ENCODE results near the gene DPPA2. TPM values are rescaled to one million over a fixed set of nuclear protein-coding genes. Genes with fewer than 3 reads are reported as not detected.

The DPPA2 gene
- total RNA-seq, 1 experiment from 2014 or later: not detected

DNA sequence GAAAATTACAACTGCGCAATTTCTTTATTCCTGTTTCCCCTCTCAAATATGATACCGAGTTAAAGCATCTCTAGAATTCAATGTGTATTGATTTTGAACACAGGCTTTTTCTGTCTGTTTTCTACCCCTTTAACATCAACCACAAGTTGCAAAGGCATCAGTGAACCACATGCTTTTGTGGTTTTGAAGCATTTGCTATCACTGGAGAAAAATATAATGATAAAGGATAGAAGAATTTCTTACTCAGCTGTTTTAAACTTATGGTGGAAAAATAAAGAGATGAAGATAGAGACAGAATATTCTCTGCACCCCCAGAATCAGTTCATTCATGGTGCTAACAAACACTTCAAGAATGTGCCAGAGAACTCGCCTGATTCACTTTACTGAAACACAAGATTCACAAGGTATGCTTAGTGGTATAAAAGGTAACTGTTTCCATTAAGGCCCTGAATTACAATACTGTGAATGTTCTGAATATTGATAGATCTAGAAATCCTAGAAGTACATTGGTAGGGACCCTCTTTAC, 30.5 kb upstream of the DPPA2 start:
- ChIA-PET CTCF (no interaction called here), POLR2A (no interaction called here)
- H3K4me3 ChIP-seq (ENCODE audit: low read depth in 2 of 2, low read length in 2 of 2): no peak overlapping the region
- in situ Hi-C loops (cut with HindIII; ENCODE audit: low pct_unique_long_range_greater_than_20kb, low sequenced_read_pairs): no loop called here
- no peak overlapping the region for H3K27ac ChIP-seq (ENCODE audit: low read length)
- TF ChIP-seq POLR2AphosphoS5 (IDR thresholded peaks at IDR 0.05; ENCODE audit: low read depth, low read length): no peak
- TF ChIP-seq, protein P1, sequence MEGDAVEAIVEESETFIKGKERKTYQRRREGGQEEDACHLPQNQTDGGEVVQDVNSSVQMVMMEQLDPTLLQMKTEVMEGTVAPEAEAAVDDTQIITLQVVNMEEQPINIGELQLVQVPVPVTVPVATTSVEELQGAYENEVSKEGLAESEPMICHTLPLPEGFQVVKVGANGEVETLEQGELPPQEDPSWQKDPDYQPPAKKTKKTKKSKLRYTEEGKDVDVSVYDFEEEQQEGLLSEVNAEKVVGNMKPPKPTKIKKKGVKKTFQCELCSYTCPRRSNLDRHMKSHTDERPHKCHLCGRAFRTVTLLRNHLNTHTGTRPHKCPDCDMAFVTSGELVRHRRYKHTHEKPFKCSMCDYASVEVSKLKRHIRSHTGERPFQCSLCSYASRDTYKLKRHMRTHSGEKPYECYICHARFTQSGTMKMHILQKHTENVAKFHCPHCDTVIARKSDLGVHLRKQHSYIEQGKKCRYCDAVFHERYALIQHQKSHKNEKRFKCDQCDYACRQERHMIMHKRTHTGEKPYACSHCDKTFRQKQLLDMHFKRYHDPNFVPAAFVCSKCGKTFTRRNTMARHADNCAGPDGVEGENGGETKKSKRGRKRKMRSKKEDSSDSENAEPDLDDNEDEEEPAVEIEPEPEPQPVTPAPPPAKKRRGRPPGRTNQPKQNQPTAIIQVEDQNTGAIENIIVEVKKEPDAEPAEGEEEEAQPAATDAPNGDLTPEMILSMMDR (IDR thresholded peaks at IDR 0.05): no peak
- intact Hi-C loops (cut with micrococcal nuclease; ENCODE audit: unreplicated experiment): no loop called here
- no TSS peak for BruUV-seq (replicated peaks)
- DNase-seq (ENCODE audit: low read depth, low spot score): no peak
- no peaks in the 10 kb centered on the region for H3K4me1 ChIP-seq (ENCODE audit: control insufficient read depth, insufficient read depth, low read length)
- no peaks in the 10 kb centered on the region for H3K27me3 ChIP-seq (ENCODE audit: control insufficient read depth, insufficient read depth, low read length)
- no peaks in the 10 kb centered on the region for H3K36me3 ChIP-seq (ENCODE audit: control insufficient read depth, insufficient read depth, low read length)
- H3K9me3 ChIP-seq (ENCODE audit: control insufficient read depth, insufficient read depth, low read depth, low read length): no peaks in the 10 kb centered on the region
- no peak for ATAC-seq

DNA sequence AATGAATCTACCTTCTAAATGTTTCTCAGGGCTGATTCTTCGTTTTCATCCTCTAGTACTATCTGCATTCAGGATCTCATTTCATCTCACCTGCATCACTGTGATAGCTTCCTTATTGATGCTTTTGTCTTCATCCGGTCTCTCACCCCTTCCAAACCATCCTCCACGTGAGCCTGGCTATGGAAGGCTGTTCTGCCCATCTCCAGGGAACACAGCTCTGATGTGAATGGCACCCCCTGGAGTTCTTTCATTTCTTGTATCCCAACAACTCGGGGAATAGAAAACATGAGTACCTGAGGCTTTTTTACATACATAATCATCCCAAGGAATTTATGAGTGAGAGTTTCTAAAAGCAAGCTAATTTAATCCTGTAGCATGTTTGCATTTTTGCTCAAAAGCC, 29.8 kb upstream of the DPPA2 start:
- CTCF ChIA-PET: interaction anchor here (0.6 kb wide), 1 partner anchor 45 kb away, joined by 5 read pairs; no protein-coding TSS in a partner anchor
- H3K4me3 ChIP-seq (ENCODE audit: low read depth in 2 of 2, low read length in 2 of 2): no peak overlapping the region
- H3K36me3 ChIP-seq (ENCODE audit: control insufficient read depth, insufficient read depth, low read length): no peaks in the 10 kb centered on the region
- POLR2A ChIA-PET: no interaction called here
- ATAC-seq (no peak), DNase-seq (ENCODE audit: low read depth, low spot score) (no peak)
- no peak overlapping the region for H3K27ac ChIP-seq (ENCODE audit: low read length)
- no TSS peak for BruUV-seq (replicated peaks)
- in situ Hi-C loops (cut with HindIII; ENCODE audit: low pct_unique_long_range_greater_than_20kb, low sequenced_read_pairs): no loop called here
- TF ChIP-seq SIN3A (IDR thresholded peaks at IDR 0.05; ENCODE audit: borderline replicate concordance, insufficient read depth, low read depth, low read length) (no peak), POLR2AphosphoS5 (IDR thresholded peaks at IDR 0.05; ENCODE audit: low read depth, low read length) (no peak), TCF7L2 (IDR thresholded peaks at IDR 0.05; ENCODE audit: low read depth, low read length) (no peak)
- TF ChIP-seq, protein P1 (IDR thresholded peaks at IDR 0.05): no peak
- TF ChIP-seq, protein P2, sequence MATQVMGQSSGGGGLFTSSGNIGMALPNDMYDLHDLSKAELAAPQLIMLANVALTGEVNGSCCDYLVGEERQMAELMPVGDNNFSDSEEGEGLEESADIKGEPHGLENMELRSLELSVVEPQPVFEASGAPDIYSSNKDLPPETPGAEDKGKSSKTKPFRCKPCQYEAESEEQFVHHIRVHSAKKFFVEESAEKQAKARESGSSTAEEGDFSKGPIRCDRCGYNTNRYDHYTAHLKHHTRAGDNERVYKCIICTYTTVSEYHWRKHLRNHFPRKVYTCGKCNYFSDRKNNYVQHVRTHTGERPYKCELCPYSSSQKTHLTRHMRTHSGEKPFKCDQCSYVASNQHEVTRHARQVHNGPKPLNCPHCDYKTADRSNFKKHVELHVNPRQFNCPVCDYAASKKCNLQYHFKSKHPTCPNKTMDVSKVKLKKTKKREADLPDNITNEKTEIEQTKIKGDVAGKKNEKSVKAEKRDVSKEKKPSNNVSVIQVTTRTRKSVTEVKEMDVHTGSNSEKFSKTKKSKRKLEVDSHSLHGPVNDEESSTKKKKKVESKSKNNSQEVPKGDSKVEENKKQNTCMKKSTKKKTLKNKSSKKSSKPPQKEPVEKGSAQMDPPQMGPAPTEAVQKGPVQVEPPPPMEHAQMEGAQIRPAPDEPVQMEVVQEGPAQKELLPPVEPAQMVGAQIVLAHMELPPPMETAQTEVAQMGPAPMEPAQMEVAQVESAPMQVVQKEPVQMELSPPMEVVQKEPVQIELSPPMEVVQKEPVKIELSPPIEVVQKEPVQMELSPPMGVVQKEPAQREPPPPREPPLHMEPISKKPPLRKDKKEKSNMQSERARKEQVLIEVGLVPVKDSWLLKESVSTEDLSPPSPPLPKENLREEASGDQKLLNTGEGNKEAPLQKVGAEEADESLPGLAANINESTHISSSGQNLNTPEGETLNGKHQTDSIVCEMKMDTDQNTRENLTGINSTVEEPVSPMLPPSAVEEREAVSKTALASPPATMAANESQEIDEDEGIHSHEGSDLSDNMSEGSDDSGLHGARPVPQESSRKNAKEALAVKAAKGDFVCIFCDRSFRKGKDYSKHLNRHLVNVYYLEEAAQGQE (IDR thresholded peaks at IDR 0.05; ENCODE audit: insufficient read depth in 1 of 2, low read depth in 2 of 2, low read length in 1 of 2): no peak
- no peaks in the 10 kb centered on the region for H3K4me1 ChIP-seq (ENCODE audit: control insufficient read depth, insufficient read depth, low read length)
- intact Hi-C loops (cut with micrococcal nuclease; ENCODE audit: unreplicated experiment): no loop called here
- no peaks in the 10 kb centered on the region for H3K27me3 ChIP-seq (ENCODE audit: control insufficient read depth, insufficient read depth, low read length)
- H3K9me3 ChIP-seq (ENCODE audit: control insufficient read depth, insufficient read depth, low read depth, low read length): no peaks in the 10 kb centered on the region

Measured in Panc1 (cell line).